ENCODE results near the gene RTL10.

DNA sequence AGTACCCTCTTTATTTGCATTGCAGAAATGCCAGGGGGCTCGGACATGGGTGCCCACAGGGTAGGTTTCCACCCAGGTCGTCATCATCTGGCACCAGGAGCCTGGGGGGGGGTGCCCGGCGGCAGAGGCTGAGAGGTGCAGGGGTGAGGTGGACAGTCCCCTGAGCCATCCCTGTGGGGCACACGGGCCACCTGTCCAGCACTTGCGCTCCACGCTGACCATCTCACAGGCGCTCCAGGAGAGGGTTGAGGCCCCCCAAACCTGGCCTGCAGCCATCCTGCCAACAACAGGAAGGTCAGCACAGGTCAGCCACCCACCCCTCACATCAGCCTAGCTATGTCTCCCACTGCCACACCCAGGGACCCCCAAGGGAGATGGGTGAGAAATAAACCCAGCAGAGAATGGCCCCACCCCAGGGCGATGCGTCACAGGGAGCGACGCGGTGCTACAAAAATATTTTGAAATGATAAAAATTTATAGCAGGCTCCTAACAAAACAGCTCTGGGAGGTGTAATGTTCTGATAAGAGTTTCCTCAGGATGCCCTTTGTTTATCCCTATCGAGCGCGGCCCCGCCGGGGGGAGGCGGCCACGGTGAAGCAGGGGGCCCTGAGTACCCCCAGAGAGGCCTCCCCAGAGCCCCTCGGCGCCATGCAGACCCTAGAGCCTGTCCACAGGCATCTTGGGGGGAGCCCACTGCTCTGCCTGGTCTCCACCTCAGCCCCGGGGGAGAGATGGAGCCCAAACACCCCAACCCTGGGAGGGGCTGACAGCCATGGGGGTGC is 21.0 kb upstream of the RTL10 start:
- TF ChIP-seq CTCF (IDR thresholded peaks at IDR 0.05), result no peak
- no peak for TF ChIP-seq POLR2AphosphoS5 (IDR thresholded peaks at IDR 0.05; ENCODE audit: low read depth, low read length)
- TF ChIP-seq REST (IDR thresholded peaks at IDR 0.05; ENCODE audit: insufficient read depth in 1 of 2, low read depth in 2 of 2, low read length in 1 of 2), result no peak
- TF ChIP-seq TCF7L2 (IDR thresholded peaks at IDR 0.05; ENCODE audit: low read depth, low read length), result no peak
- TF ChIP-seq SIN3A (IDR thresholded peaks at IDR 0.05; ENCODE audit: borderline replicate concordance, insufficient read depth, low read depth, low read length), result no peak
